ENCODE results near the gene WDR19. TPM values are rescaled to one million over a fixed set of nuclear protein-coding genes. Genes with fewer than 3 reads are reported as not detected.
A peak's percentile ranks its signal among the peaks of the same experiment; 100 is the strongest.
"Not testable (repeated sequence)": the region's sequence is repeated elsewhere in the genome, so short reads cannot be mapped to it uniquely, and the experiment has no call there.

The WDR19 gene
- total and polyA plus RNA-seq, 11 donors, result 4.3 to 15.6 (median 8.1) TPM

DNA sequence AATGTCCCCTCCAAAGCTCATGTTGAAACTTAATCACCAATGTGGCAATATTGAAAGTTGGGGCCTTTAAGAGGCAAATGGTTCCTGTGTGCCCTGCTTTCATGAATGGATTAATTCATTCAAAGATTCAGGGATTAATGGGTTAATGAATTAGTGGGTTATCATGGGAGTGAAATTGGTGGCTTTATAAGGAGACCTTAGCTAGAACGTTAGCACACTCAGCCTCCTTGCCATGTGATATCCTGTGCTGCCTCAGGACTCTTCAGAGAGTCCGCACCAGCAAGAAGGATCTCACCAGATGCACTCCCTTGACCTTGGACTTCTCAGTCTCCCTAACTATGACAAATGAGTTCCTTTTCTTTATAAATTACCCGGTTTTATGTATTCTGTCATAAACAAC lies 2.6 kb upstream of the WDR19 start:
- Histone ChIP-seq H3K4me1 (peaks cover 0 to 16% (median 5%) of the 10 kb centered on the region in 12 donors), H3K4me3 (no peak overlapping the region), H3K36me3 (no peaks in the 10 kb centered on the region), H3K27ac (no peak overlapping the region), H3K9me3 (no peaks in the 10 kb centered on the region), H3K27me3 (no peaks in the 10 kb centered on the region)
- DNase-seq, result no peak
- TF ChIP-seq POLR2A (IDR thresholded peaks at IDR 0.05), result no peak
- TF ChIP-seq, protein P1, sequence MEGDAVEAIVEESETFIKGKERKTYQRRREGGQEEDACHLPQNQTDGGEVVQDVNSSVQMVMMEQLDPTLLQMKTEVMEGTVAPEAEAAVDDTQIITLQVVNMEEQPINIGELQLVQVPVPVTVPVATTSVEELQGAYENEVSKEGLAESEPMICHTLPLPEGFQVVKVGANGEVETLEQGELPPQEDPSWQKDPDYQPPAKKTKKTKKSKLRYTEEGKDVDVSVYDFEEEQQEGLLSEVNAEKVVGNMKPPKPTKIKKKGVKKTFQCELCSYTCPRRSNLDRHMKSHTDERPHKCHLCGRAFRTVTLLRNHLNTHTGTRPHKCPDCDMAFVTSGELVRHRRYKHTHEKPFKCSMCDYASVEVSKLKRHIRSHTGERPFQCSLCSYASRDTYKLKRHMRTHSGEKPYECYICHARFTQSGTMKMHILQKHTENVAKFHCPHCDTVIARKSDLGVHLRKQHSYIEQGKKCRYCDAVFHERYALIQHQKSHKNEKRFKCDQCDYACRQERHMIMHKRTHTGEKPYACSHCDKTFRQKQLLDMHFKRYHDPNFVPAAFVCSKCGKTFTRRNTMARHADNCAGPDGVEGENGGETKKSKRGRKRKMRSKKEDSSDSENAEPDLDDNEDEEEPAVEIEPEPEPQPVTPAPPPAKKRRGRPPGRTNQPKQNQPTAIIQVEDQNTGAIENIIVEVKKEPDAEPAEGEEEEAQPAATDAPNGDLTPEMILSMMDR (IDR thresholded peaks at IDR 0.05), result no peak
- WGBS, 4 donors, result 60 to 65% (median 61%) methylated on average over 3 of the region's 3 CpGs
- no peak for ATAC-seq
- intact Hi-C loops (cut with DNase I), result loop anchor here in 2 of 10 donors (5.0 kb wide), 3 partner anchors 137 to 1127 kb away; partner anchors contain the start of gene RFC1 (in 1 of the 2)

DNA sequence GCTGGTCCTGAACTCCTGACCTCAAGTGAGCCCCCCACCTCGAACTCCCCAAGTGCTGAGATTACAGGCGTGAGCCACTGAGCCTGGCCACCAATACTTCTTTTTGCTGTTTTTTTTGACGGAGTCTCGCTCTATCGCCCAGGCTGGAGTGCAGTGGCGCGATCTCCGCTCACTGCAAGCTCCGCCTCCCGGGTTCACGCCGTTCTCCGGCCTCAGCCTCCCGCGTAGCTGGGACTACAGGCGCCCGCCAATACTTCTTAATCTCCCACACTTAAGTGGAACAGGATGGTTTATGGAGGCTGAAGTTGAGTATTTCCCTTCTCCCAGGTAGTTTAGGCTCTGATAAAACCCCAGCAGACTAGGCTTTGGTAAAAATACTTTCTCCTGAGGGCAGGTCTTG lies 1.7 kb upstream of the WDR19 start:
- 97 to 98% (median 97%) methylated on average over 17 of the region's 17 CpGs for WGBS, 4 donors
- H3K9me3 ChIP-seq, ATAC-seq, H3K27ac ChIP-seq, H3K36me3 ChIP-seq, DNase-seq, H3K27me3 ChIP-seq, H3K4me3 ChIP-seq: not testable (repeated sequence)
- intact Hi-C loops (cut with DNase I), result loop anchor here in 2 of 10 donors (5.0 kb wide), 3 partner anchors 138 to 1128 kb away; partner anchors contain the start of gene RFC1 (in 1 of the 2)
- H3K4me1 ChIP-seq, result peaks cover 0 to 16% (median 5%) of the 10 kb centered on the region in 12 donors

DNA sequence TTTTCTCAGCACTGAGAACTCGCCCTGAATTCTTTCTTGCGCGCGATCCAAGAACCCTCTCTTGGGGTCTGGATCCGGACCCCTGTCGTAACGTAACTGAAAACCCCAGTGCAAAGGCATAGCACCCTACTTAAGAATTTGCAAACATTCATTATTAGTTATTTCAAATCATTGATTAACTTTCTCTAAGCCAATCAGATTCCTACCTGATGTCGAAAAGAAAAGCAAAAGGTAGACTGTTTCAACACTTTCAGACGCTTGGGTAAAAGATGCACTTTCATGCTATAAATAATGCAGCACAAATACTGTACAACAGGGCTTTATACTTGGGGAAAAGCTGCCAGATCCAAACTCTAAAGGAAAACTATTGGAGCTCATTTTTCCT lies 817 bp upstream of the WDR19 start:
- WGBS, 4 donors, result 73 to 83% (median 78%) methylated on average over 9 of the region's 9 CpGs
- ATAC-seq (no peak), DNase-seq (no peak)
- peaks cover 0 to 16% (median 5%) of the 10 kb centered on the region in 12 donors for H3K4me1 ChIP-seq
- no peaks in the 10 kb centered on the region for H3K9me3 ChIP-seq
- no peak for TF ChIP-seq POLR2A (IDR thresholded peaks at IDR 0.05)
- TF ChIP-seq, protein P1 (IDR thresholded peaks at IDR 0.05), result no peak
- H3K27me3 ChIP-seq, result no peaks in the 10 kb centered on the region
- peaks cover 0 to 10% (median 0%) of the 10 kb centered on the region in 9 donors for H3K36me3 ChIP-seq
- H3K27ac ChIP-seq, result peak overlapping the region in 9 of 12 donors; percentile 38 to 79 (median 69)
- intact Hi-C loops (cut with DNase I), result loop anchor here in 2 of 10 donors (5.0 kb wide), 3 partner anchors 139 to 1129 kb away; partner anchors contain the start of gene RFC1 (in 1 of the 2)
- H3K4me3 ChIP-seq, result peak overlapping the region in 11 of 12 donors; percentile 26 to 89 (median 73)

DNA sequence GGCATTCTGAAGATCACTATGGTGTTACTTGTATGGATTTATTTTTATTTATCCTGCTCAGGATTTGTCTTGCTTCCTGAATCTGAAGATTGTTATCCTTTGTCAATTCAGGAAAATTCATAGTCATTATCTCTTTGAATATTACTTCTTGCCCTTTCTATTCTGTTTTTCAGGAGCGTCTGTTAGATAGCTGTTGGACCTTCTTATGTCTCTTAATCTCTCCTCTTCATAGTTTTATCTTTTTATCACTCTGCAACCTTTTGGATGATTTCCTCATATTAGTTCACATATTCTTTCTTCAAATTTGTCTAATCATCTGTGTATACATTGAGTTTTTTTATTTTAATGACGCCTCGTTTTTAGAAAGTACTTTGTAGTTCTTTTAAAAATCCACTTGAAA lies 19.6 kb downstream of the WDR19 start:
- no peak for TF ChIP-seq POLR2A (IDR thresholded peaks at IDR 0.05)
- TF ChIP-seq, protein P1 (IDR thresholded peaks at IDR 0.05), result no peak
- WGBS, 4 donors, result 95 to 97% (median 96%) methylated on average over 3 of the region's 3 CpGs
- Histone ChIP-seq H3K27ac (no peak overlapping the region), H3K36me3 (peaks cover 0 to 65% (median 26%) of the 10 kb centered on the region in 9 donors), H3K27me3 (no peaks in the 10 kb centered on the region), H3K9me3 (peaks cover 0 to 10% (median 0%) of the 10 kb centered on the region in 12 donors), H3K4me1 (no peaks in the 10 kb centered on the region), H3K4me3 (no peak overlapping the region)
- ATAC-seq (no peak), DNase-seq (no peak)
- intact Hi-C loops (cut with DNase I), result no loop called here

DNA sequence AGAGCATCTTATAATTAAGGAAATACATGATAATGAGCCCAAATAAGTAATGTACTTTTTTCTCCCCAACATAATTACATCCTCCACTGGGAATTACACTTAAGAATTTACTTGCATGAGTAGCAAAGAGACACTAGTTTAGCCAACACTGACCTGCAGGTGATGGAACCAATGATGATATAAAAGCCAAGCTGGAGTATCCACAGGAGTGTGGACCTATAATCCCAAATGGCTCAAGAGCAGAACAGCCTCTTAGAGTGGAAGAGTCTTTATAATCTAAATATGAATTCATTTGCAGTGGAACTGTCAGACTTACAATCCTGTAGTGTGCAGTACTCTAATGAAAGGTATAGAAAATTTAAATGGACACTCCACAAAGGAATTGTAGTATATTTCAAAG lies 22.2 kb downstream of the WDR19 start:
- intact Hi-C loops (cut with DNase I), result no loop called here
- peaks cover 0 to 10% (median 0%) of the 10 kb centered on the region in 12 donors for H3K9me3 ChIP-seq
- H3K4me3 ChIP-seq, result no peak overlapping the region
- no peaks in the 10 kb centered on the region for H3K4me1 ChIP-seq
- H3K36me3 ChIP-seq, result peaks cover 0 to 77% (median 32%) of the 10 kb centered on the region in 9 donors
- no peaks in the 10 kb centered on the region for H3K27me3 ChIP-seq
- ATAC-seq (no peak), DNase-seq (no peak)
- TF ChIP-seq, protein P1 (IDR thresholded peaks at IDR 0.05), result no peak
- no peak for TF ChIP-seq POLR2A (IDR thresholded peaks at IDR 0.05)
- no peak overlapping the region for H3K27ac ChIP-seq
